Nucleus accumbens (tissue), 56 donors: ENCODE data around the gene ANKRD39.

ENCODE experiments used
- DNase-seq, 56 donors: peaks; one replicate each; lab custom pipeline; 2025; lab: John Stamatoyannopoulos, UW

The ANKRD39 gene

GRCh38 chr2:96888072-96889011 is 30.5 kb upstream of the ANKRD39 start:
- DNase-seq = peak in 46 of 56 donors; percentile 18 to 80 (median 64)

GRCh38 chr2:96887493-96888012 is 29.7 kb upstream of the ANKRD39 start:
- peak in 11 of 56 donors; percentile 22 to 62 (median 33) for DNase-seq

- DNase-seq = no peak
Measured at GRCh38 chr2:96885432-96886347, 27.9 kb upstream of the ANKRD39 start.

GRCh38 chr2:96884299-96885094 is 26.7 kb upstream of the ANKRD39 start:
- DNase-seq = no peak

- no peak for DNase-seq
Measured at GRCh38 chr2:96883306-96883705, 25.5 kb upstream of the ANKRD39 start.

- DNase-seq = no peak
Measured at GRCh38 chr2:96882906-96883305, 25.1 kb upstream of the ANKRD39 start.

- no peak for DNase-seq
Measured at GRCh38 chr2:96882230-96882629, 24.4 kb upstream of the ANKRD39 start.

GRCh38 chr2:96881349-96882195 is 23.8 kb upstream of the ANKRD39 start:
- no peak for DNase-seq

GRCh38 chr2:96880891-96881273 is 23.1 kb upstream of the ANKRD39 start:
- DNase-seq = no peak

GRCh38 chr2:96879545-96880040 is 21.8 kb upstream of the ANKRD39 start:
- no peak for DNase-seq

- no peak for DNase-seq
Measured at GRCh38 chr2:96878796-96879544, 21.2 kb upstream of the ANKRD39 start.

- no peak for DNase-seq
Measured at GRCh38 chr2:96878171-96878570, 20.4 kb upstream of the ANKRD39 start.

GRCh38 chr2:96877631-96878092 is 19.8 kb upstream of the ANKRD39 start:
- no peak for DNase-seq

GRCh38 chr2:96877042-96877451 is 19.2 kb upstream of the ANKRD39 start:
- DNase-seq = no peak

- DNase-seq = no peak
Measured at GRCh38 chr2:96876269-96877041, 18.6 kb upstream of the ANKRD39 start.

- peak in 5 of 56 donors; percentile 20 to 51 (median 46) for DNase-seq
Measured at GRCh38 chr2:96875498-96876268, 17.9 kb upstream of the ANKRD39 start.
